Activated B cell treated with CpG ODN at 0.5 μM for 24 hours (primary cell): ENCODE results near the gene OR13A1. TPM values are rescaled to one million over a fixed set of nuclear protein-coding genes. Genes with fewer than 3 reads are reported as not detected.

Experiments
- ATAC-seq: fragments of 200-7000 bp; cut with Tn5 transposase; one replicate; pipeline ENCODE4 v1.10.0; 2021; ENCODE audit warnings: low read depth, mild to moderate bottlenecking, moderate library complexity
- CTCF ChIA-PET: fragments of 350-600 bp; sonication (Branson Sonifier 250); formaldehyde crosslinking; loops from one replicate; lab custom pipeline; 2021; ENCODE audit warnings: antibody characterized with exemption; lab: Charles Lee
- POLR2A ChIA-PET: fragments of 350-600 bp; sonication (Branson Sonifier 250); formaldehyde crosslinking; loops from one replicate; lab custom pipeline; 2021; ENCODE audit warnings: antibody characterized with exemption; lab: Charles Lee
- DNase-seq: peaks from one replicate; pipeline ENCODE4 v3.0.0; 2022
- H3K27ac Mint-ChIP-seq: one replicate; pipeline ENCODE4 v1.8.0; 2020; ENCODE audit warnings: mixed read lengths
- H3K27me3 Mint-ChIP-seq: one replicate; pipeline ENCODE4 v1.8.0; 2021; ENCODE audit warnings: mixed read lengths
- H3K36me3 Mint-ChIP-seq: one replicate; pipeline ENCODE4 v1.8.0; 2021; ENCODE audit warnings: low read depth, mixed read lengths
- H3K4me1 Mint-ChIP-seq: one replicate; pipeline ENCODE4 v1.8.0; 2021; ENCODE audit warnings: mixed read lengths
- H3K4me3 Mint-ChIP-seq: one replicate; pipeline ENCODE4 v1.8.0; 2020; ENCODE audit warnings: mild to moderate bottlenecking, mixed read lengths
- H3K9me3 Mint-ChIP-seq: one replicate; pipeline ENCODE4 v1.8.0; 2020; ENCODE audit warnings: mixed read lengths
- intact Hi-C: fragments of 100-400 bp; cut with micrococcal nuclease; formaldehyde crosslinking; loops from one replicate; pipeline ENCODE4 v1.15.1; 2024
- total RNA-seq: library from RNA; stranded (reverse); gene quantifications from 2 replicates; pipeline ENCODE4 v1.2.3, GENCODE V29; 2022
- TF ChIP-seq, protein P1 (sequence below): fragments of 200-600 bp; IDR thresholded peaks from one replicate; pipeline ENCODE4 v1.8.0; 2022; ENCODE audit warnings: antibody characterized with exemption, mild to moderate bottlenecking

OR13A1 gene
- total RNA-seq, 1 donor from 2014 or later: 0.53 TPM

DNA sequence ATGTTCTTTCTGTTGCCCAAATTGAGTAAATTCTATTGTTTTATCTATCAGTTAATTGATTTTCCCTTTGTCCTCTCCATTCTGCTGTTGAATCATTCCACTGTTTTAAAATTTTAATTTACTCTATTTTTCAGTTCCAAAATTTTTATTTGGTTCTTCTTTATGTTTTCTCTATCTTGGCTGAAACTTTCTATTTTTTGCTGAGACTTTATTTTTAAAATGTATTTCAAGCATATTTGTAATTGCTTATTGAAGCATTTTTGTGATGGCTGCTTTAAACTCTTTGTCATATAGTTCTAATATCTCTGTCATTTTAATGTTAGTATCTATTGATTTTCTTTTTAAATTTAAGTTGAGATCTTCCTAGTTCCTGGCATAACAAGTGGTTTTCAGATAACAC, 60.5 kb downstream of the OR13A1 start:
- peaks cover 1% of the 10 kb centered on the region for H3K27me3 Mint-ChIP-seq
- POLR2A ChIA-PET: no interaction called here
- intact Hi-C loops: loop anchor here (5.0 kb wide), 2 partner anchors 147 to 472 kb away; partner anchors contain the start of gene WASHC2C
- H3K4me3 Mint-ChIP-seq: no peak overlapping the region
- no peaks in the 10 kb centered on the region for H3K9me3 Mint-ChIP-seq
- H3K36me3 Mint-ChIP-seq: no peaks in the 10 kb centered on the region
- H3K27ac Mint-ChIP-seq: no peak overlapping the region
- H3K4me1 Mint-ChIP-seq: peaks cover 26% of the 10 kb centered on the region
- ATAC-seq: no peak
- DNase-seq: no peak
- CTCF ChIA-PET: no interaction called here
- TF ChIP-seq, protein P1, sequence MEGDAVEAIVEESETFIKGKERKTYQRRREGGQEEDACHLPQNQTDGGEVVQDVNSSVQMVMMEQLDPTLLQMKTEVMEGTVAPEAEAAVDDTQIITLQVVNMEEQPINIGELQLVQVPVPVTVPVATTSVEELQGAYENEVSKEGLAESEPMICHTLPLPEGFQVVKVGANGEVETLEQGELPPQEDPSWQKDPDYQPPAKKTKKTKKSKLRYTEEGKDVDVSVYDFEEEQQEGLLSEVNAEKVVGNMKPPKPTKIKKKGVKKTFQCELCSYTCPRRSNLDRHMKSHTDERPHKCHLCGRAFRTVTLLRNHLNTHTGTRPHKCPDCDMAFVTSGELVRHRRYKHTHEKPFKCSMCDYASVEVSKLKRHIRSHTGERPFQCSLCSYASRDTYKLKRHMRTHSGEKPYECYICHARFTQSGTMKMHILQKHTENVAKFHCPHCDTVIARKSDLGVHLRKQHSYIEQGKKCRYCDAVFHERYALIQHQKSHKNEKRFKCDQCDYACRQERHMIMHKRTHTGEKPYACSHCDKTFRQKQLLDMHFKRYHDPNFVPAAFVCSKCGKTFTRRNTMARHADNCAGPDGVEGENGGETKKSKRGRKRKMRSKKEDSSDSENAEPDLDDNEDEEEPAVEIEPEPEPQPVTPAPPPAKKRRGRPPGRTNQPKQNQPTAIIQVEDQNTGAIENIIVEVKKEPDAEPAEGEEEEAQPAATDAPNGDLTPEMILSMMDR: no peak

DNA sequence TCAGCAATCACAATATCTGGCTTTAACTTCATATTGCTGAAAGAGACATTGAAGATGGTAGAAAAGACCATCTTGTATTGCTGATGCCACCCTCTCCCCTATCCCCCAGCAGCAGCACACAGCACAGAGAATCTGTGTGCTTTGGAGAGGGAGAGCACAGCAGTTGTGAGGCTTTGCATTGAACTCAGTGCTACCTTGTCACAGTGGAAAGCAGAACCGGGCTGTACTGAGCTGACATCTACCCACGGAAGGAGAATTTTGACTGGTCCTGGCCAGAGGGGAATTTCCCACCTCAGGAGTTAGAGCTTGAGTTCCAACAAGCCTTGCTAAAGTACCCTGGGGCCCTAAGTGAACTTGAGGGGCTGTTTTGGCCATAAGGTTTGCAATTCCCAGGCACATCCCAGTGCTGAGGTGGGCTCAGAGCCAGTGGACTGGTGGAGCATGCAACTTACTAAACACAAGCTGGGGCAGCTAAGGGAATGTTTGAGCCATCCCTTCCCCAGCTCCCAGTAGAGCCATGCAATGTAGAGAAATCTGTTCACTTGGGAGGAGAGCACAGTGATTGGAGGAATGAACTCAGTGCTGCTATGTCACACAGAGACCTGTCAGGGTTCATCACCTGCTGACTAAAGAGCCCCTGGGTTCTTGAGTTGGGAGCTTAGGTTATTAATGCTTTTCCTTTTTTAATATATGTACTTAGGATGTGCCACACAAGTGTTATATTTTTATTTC, 62.1 kb downstream of the OR13A1 start:
- CTCF ChIA-PET: interaction anchor here (0.9 to 1.0 kb wide), 3 partner anchors 18 to 419 kb away, joined by 3 read pairs; partner anchors contain the start of gene ZFAND4
- intact Hi-C loops: loop anchor here (1.0 to 5.0 kb wide), 3 partner anchors 149 to 474 kb away; partner anchors contain the start of gene WASHC2C
- POLR2A ChIA-PET: interaction anchor here (0.9 to 1.3 kb wide), 4 partner anchors 120 to 770 kb away, joined by 3 to 4 read pairs (median 4); no protein-coding TSS in a partner anchor
- H3K27ac Mint-ChIP-seq: peak overlapping the region; percentile 67
- H3K9me3 Mint-ChIP-seq: no peaks in the 10 kb centered on the region
- peaks cover 26% of the 10 kb centered on the region for H3K4me1 Mint-ChIP-seq
- no peak for DNase-seq
- no peak overlapping the region for H3K4me3 Mint-ChIP-seq
- peak; percentile 63 for ATAC-seq
- peaks cover 2% of the 10 kb centered on the region for H3K27me3 Mint-ChIP-seq
- TF ChIP-seq, protein P1: no peak
- no peaks in the 10 kb centered on the region for H3K36me3 Mint-ChIP-seq

Other genes with a start within 250 kb of the OR13A1 start
- 153 and 181 TPM in 2 replicates for gene ALOX5, start 58.6 kb upstream of the OR13A1 start, total RNA-seq